Sigmoid colon (tissue), 7 donors: ENCODE results near the gene IRX3. TPM values are rescaled to one million over a fixed set of nuclear protein-coding genes. Genes with fewer than 3 reads are reported as not detected.
A peak's percentile ranks its signal among the peaks of the same experiment; 100 is the strongest.

Experiments used
- DNase-seq: peaks from one replicate; pipeline ENCODE4 v3.0.0-alpha.2; 2019
- H3K27ac ChIP-seq, 4 donors: fragments of 200-600 bp; sonication (generic); one replicate each; pipeline ENCODE4 v1.5.1; 2016 to 2019; ENCODE audit warnings: mild to moderate bottlenecking in 1 of 4
- H3K27me3 ChIP-seq, 3 donors: fragments of 200-600 bp; sonication (generic); one replicate each; pipeline ENCODE4 v1.5.1; 2019; ENCODE audit warnings: mild to moderate bottlenecking in 1 of 3
- H3K36me3 ChIP-seq, 4 donors: fragments of 200-600 bp; sonication (generic); one replicate each; pipeline ENCODE4 v1.5.1; 2016 to 2019
- H3K4me1 ChIP-seq, 4 donors: fragments of 200-600 bp; sonication (generic); one replicate each; pipeline ENCODE4 v1.5.1; 2017 to 2019
- H3K4me3 ChIP-seq, 4 donors: fragments of 200-600 bp; sonication (generic); one replicate each; pipeline ENCODE4 v1.5.1; 2017 to 2019; ENCODE audit warnings: mild to moderate bottlenecking in 2 of 4, moderate library complexity in 1 of 4
- H3K9me3 ChIP-seq, 4 donors: fragments of 200-600 bp in 3 of 4; sonication (generic) in 3 of 4; one replicate each; pipeline versions ENCODE4 v1.5.1 to v1.6.1; 2013 to 2019
- EP300 ChIP-seq, 4 donors: sonication (generic); formaldehyde crosslinking; IDR thresholded peaks; one replicate each; pipeline ENCODE4 v1.6.1; 2017; ENCODE audit warnings: antibody characterized with exemption in 4 of 4
- POLR2A ChIP-seq, 2 donors: fragments of 450-650 bp; IDR thresholded peaks; one replicate each; pipeline ENCODE4 v1.6.1; 2016; ENCODE audit warnings: antibody characterized with exemption in 2 of 2, mild to moderate bottlenecking in 2 of 2, moderate library complexity in 2 of 2
- POLR2AphosphoS5 ChIP-seq, 4 donors: sonication (generic); formaldehyde crosslinking; IDR thresholded peaks; one replicate each; pipeline ENCODE4 v1.6.1; 2017; ENCODE audit warnings: antibody characterized with exemption in 4 of 4
- WGBS, 2 donors: extraction: QIAGEN DNeasy Blood & Tissue Kit; methylation state at CpG; one replicate each; pipeline ENCODE4 v1.1.7; 2013; 5-methylcytosine and 5-hydroxymethylcytosine counted together
- intact Hi-C: fragments of 100-400 bp; cut with DNase I; formaldehyde crosslinking; loops from one replicate; pipeline ENCODE4 v1.15.1; 2023
- polyA plus RNA-seq, 3 donors: library from polyadenylated mRNA; stranded (reverse); fragments of 200-250 nt; gene quantifications; one replicate each; pipeline ENCODE4 v1.2.3, GENCODE V29; 2013
- total RNA-seq, 4 donors: library from RNA; depleted of rRNA; stranded (reverse); fragments of >200 nt; gene quantifications; one replicate each; pipeline ENCODE4 v1.1.0, GENCODE V29; 2016
- TF ChIP-seq, protein P1 (sequence below), 4 experiments: fragments of 450-650 bp in 3 of 4; fragments of 200-600 bp in 1 of 4; IDR thresholded peaks; one replicate each; pipeline ENCODE4 v1.5.1; 2016 to 2019; ENCODE audit warnings: antibody characterized with exemption in 4 of 4, mild to moderate bottlenecking in 3 of 4, moderate library complexity in 2 of 4
- donor health status: healthy with polysubstance abuse.
- donor health status: Bipolar disorder and iron deficiency.
- donor health status: healthy.

IRX3 gene
- total and polyA plus RNA-seq, 7 donors, result 0.10 to 0.33 (median 0.27) TPM; not detected in 4

- 79 to 86% methylated on average over 5 of the region's 5 CpGs for WGBS, 2 donors
- H3K36me3 ChIP-seq, result no peaks in the 10 kb centered on the region
- H3K27ac ChIP-seq, result no peak overlapping the region
- H3K27me3 ChIP-seq, result peaks cover 0 to 17% (median 4%) of the 10 kb centered on the region in 3 donors
- no peaks in the 10 kb centered on the region for H3K4me1 ChIP-seq
- no peak for DNase-seq
- intact Hi-C loops, result no loop called here
- no peaks in the 10 kb centered on the region for H3K9me3 ChIP-seq
- H3K4me3 ChIP-seq, result no peak overlapping the region
- TF ChIP-seq POLR2AphosphoS5 (IDR thresholded peaks at IDR 0.05) (no peak), POLR2A (IDR thresholded peaks at IDR 0.05) (no peak), EP300 (IDR thresholded peaks at IDR 0.05) (no peak)
- TF ChIP-seq, protein P1, sequence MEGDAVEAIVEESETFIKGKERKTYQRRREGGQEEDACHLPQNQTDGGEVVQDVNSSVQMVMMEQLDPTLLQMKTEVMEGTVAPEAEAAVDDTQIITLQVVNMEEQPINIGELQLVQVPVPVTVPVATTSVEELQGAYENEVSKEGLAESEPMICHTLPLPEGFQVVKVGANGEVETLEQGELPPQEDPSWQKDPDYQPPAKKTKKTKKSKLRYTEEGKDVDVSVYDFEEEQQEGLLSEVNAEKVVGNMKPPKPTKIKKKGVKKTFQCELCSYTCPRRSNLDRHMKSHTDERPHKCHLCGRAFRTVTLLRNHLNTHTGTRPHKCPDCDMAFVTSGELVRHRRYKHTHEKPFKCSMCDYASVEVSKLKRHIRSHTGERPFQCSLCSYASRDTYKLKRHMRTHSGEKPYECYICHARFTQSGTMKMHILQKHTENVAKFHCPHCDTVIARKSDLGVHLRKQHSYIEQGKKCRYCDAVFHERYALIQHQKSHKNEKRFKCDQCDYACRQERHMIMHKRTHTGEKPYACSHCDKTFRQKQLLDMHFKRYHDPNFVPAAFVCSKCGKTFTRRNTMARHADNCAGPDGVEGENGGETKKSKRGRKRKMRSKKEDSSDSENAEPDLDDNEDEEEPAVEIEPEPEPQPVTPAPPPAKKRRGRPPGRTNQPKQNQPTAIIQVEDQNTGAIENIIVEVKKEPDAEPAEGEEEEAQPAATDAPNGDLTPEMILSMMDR (IDR thresholded peaks at IDR 0.05), result no peak
Observed at GRCh38 chr16:54327609-54328008, 41.0 kb upstream of the IRX3 start.

- TF ChIP-seq POLR2A (IDR thresholded peaks at IDR 0.05), result no peak
- no peak for TF ChIP-seq POLR2AphosphoS5 (IDR thresholded peaks at IDR 0.05)
- TF ChIP-seq EP300 (IDR thresholded peaks at IDR 0.05), result no peak
- TF ChIP-seq, protein P1 (IDR thresholded peaks at IDR 0.05), result no peak
- H3K4me3 ChIP-seq, result no peak overlapping the region
- H3K36me3 ChIP-seq, result no peaks in the 10 kb centered on the region
- H3K9me3 ChIP-seq, result no peaks in the 10 kb centered on the region
- no peak overlapping the region for H3K27ac ChIP-seq
- peaks cover 0 to 6% (median 4%) of the 10 kb centered on the region in 3 donors for H3K27me3 ChIP-seq
- no peaks in the 10 kb centered on the region for H3K4me1 ChIP-seq
- peak; percentile 25 for DNase-seq
- intact Hi-C loops, result no loop called here
- 70 to 74% methylated on average over 3 of the region's 3 CpGs for WGBS, 2 donors
Observed at GRCh38 chr16:54326266-54326662, 39.7 kb upstream of the IRX3 start.

DNA sequence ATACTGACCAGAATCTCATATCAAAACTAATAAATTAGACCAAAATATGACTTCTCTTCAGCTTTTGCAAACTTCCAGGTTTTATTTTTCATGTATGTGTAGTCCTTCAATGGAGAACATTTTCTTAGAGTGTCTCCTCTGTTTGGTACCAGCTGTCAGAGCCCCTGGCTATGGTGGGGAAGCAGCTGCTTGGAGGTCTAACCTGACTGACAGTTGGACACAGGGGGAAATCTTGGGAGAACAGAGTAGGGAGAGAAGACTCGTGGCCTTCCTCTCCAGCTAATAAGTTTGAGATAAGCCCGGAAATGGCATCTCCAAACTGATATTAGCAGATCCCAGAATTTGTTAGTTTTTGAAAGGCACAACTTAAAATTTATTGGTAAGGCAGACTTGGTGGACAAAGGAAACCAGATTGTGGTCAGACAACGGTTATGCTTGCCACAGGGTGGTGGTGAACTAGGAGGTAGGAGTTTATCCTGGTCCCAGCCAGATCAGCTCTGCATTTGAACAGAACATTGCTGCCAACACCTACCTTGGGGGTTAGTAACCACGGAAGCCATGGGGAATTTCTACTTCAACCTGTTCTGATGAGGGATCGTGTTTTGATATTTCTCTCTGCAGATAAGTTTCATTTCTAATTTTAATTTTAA, 39.2 kb upstream of the IRX3 start:
- WGBS, 2 donors, result 72 to 74% methylated on average over 5 of the region's 5 CpGs
- Histone ChIP-seq H3K4me3 (no peak overlapping the region), H3K4me1 (no peaks in the 10 kb centered on the region), H3K27me3 (peaks cover 0 to 6% (median under 1%) of the 10 kb centered on the region in 3 donors), H3K27ac (no peak overlapping the region), H3K9me3 (no peaks in the 10 kb centered on the region), H3K36me3 (no peaks in the 10 kb centered on the region)
- intact Hi-C loops, result no loop called here
- DNase-seq, result peak; percentile 22
- TF ChIP-seq EP300 (IDR thresholded peaks at IDR 0.05) (no peak), POLR2AphosphoS5 (IDR thresholded peaks at IDR 0.05) (no peak), POLR2A (IDR thresholded peaks at IDR 0.05) (no peak)
- TF ChIP-seq, protein P1 (IDR thresholded peaks at IDR 0.05), result no peak

DNA sequence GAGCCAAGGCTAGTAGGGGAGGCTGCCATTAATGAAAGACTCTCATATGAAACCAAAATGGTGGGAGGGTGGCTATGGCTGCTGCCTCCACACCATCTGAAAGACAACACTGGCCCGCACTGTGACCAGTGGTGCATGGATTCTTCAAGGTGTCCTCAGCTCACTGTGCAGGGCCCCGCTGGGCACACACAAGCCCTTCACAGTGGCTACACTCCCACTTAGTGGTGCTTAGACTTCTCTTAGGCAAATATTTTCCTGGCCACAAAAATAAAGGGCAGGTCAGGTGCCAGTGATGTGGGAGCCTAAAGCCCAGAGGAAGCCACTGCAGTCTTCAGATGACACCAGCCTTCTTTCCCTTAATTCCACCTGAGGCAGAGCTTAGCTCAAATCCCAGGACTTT, 38.1 kb upstream of the IRX3 start:
- Histone ChIP-seq H3K4me3 (no peak overlapping the region), H3K36me3 (no peaks in the 10 kb centered on the region), H3K27ac (no peak overlapping the region), H3K9me3 (no peaks in the 10 kb centered on the region), H3K4me1 (no peaks in the 10 kb centered on the region), H3K27me3 (peaks cover 0 to 3% (median 0%) of the 10 kb centered on the region in 3 donors)
- intact Hi-C loops, result no loop called here
- WGBS, 2 donors, result 93 to 97% methylated on average over 2 of the region's 2 CpGs
- TF ChIP-seq EP300 (IDR thresholded peaks at IDR 0.05), result no peak
- no peak for TF ChIP-seq POLR2AphosphoS5 (IDR thresholded peaks at IDR 0.05)
- TF ChIP-seq, protein P1 (IDR thresholded peaks at IDR 0.05), result no peak
- no peak for TF ChIP-seq POLR2A (IDR thresholded peaks at IDR 0.05)
- peak; percentile 8 for DNase-seq
